ENCODE data around the gene COMMD10.

- TF ChIP-seq POLR2AphosphoS5 (IDR thresholded peaks at IDR 0.05; ENCODE audit: low read depth, low read length) (no peak), SIN3A (IDR thresholded peaks at IDR 0.05; ENCODE audit: borderline replicate concordance, insufficient read depth, low read length) (no peak), TAF1 (IDR thresholded peaks at IDR 0.05; ENCODE audit: borderline replicate concordance, insufficient read depth, low read length) (no peak), REST (IDR thresholded peaks at IDR 0.05; ENCODE audit: insufficient read depth in 1 of 2, low read depth in 2 of 2, low read length in 2 of 2) (no peak), FOXP2 (optimal IDR thresholded peaks at IDR 0.05; ENCODE audit: borderline replicate concordance, extremely low read depth, extremely low read length, insufficient read depth) (no peak)
These were observed 59.3 kb downstream of the COMMD10 start for GRCh38 chr5:116144103-116144502.
